Fibroblast of peridontal ligament (primary cell): ENCODE data around the gene RSPH4A.
"Not testable (repeated sequence)": the region's sequence is repeated elsewhere in the genome, so short reads cannot be mapped to it uniquely, and the experiment has no call there.

Experiments
- DNase-seq: peaks from one replicate; pipeline ENCODE4 v3.0.0-alpha.2; 2010; ENCODE audit errors: extremely low read depth

Gene RSPH4A

DNA sequence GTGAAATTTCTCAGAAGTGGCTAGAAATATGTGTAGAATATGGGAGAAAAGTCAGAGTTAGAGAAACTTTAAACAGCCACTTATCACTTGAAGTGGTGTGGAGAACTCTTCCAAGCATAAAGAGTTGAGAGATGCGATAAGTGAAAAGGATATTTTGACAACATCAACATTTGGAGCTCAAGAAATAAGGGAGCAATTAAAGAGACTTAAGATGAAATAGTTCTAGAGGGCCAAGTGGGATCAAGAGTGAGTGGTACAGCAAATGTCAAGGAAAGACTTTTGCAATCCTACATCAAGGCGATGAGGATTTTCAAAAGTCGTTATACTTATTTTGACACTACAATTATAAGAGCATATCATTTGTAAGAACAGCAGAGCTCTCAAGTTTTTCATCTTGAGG lies 9.6 kb downstream of the RSPH4A start:
- no peak for DNase-seq

DNA sequence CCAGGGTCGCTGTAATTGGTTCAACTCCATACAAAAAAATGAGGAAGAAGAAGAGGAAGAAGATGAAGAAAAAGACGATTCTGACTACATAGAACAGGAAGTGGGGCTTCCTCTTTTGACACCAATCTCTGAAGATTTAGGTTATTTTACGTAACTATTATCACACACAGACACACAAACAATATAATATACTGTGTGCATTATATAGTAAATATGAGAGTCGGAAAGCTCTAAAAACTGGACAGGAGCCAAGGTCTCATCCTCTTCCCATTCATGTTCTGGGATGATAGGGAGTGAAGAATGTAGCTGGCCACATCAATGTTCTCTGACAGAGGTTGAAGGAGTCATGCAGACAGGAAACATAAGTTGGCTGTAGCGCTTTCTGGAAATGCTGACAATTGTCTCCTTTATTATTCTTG lies 13.3 kb downstream of the RSPH4A start:
- no peak for DNase-seq

DNA sequence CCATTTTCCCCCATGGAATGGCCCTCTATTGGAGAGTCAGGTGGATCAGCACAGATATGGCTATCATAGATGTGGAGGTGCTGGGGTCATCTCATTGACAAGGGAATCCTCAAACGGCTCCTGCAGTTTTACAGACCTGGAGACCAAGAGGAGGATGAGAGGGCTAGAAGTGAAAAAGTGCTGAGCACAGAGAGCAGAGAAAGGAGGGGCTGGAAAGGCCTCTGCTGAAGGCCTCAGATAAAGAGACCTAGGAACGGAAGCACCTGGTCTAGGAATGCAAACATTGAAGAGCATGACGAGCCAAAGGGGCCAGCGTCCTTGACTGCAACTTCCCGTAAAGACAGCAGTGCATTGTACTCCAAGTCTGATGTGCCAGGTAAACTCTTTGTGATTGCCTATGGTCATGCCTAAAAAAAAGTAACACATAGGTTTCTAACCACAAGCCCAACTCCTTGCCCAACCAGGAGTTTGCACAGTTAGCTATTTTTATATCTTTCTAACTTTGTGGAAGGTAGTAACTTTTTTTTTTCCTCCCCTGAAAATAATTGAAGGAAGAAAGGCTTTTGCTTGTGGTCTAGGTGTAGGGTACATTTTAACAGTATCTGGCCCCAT lies 15.2 kb downstream of the RSPH4A start:
- DNase-seq = no peak

DNA sequence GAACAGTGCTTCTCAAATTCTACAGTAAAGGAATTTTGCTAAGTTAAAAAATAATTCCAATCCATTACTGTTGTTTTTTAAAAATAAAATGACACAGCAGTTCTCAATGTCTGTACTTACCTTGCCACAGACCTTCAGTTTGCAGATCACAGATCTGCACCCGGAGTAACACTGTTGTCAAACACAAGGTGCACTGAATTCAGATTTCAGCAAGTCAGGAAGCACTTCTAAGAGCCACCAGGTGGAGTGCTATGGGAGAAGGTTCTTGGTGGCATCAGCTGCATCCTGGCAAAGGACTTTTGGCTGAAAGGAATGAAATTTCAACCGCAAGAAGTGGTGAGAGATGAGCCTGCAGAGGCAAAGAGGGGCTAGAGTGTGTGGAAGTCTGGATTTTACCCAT lies 17.4 kb downstream of the RSPH4A start:
- DNase-seq = no peak

DNA sequence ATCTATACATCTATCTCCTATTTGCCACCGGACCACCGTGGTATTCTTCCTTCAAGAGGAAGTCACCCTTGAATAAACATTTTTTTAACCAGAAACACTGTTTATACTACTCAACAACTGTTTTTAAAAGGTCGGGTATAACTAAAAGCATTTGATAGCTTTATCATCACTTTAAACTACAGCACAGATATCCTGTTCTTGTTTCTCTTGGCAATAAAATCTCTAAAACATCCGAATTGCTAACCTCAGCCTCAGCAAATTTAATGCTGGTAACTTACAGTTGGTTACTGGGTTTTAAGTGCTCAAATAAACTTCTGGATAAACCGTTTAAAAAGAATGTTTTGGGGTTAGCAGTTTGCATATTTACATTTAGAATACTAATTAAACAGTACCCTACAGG lies 31.9 kb downstream of the RSPH4A start:
- DNase-seq = peak; percentile 48

DNA sequence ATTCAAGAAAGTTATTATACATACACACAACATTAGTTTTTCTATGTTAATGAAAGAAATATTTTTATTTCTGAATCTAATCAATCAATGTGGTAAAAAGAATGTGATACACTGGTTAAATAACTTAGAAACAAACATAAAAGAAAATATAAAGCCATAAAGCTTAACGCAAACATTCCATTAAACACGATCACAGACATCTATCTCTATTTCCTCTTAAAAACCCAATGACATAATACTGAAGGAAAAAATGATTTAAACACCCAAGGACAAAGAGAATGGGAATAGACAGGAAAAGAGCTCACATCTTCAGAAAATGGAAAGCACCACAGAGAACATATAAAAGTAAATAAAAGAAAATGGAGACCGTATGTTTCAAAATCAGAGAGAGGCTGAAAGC lies 32.9 kb downstream of the RSPH4A start:
- DNase-seq = no peak

DNA sequence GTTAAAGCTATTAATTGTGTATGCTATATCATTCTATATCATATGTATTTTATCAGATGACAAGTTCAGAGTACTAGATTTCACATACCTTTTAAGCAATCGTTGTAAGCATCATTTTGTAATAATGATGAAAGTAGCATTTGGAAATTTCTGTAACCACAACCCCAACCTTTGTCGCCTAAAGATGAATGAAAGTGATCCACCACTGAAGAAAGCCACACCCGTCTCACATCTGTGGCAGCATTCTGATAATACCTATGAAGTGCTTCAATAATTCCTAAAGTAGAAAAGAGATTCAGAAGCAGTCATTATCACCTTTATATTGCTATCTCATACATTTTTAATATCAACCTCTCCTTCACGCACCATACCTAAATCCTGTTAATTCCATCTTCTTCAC lies 35.6 kb downstream of the RSPH4A start:
- DNase-seq = no peak

GRCh38 chr6:116661594-116661993 lies 45.3 kb downstream of the RSPH4A start:
- no peak for DNase-seq

DNA sequence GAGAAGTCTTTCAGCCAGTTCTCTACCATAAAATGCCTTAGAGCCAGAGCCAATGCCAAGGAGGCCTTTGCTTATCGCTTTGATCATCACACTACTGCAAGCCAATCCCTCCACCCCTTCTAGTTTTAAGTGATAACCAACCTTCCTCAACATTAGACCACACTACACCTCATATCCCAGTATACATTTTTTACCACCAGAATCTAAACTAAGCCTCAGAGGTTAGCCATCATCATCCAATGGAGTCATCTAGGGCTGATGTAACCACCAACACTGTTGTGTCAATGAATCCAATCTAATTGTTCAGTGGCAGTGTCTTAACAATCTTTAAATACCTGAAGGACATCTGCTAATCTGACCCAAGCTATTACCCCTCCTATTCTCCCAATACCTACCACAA lies 45.9 kb downstream of the RSPH4A start:
- no peak for DNase-seq

GRCh38 chr6:116663308-116663707 lies 47.0 kb downstream of the RSPH4A start:
- DNase-seq = no peak

DNA sequence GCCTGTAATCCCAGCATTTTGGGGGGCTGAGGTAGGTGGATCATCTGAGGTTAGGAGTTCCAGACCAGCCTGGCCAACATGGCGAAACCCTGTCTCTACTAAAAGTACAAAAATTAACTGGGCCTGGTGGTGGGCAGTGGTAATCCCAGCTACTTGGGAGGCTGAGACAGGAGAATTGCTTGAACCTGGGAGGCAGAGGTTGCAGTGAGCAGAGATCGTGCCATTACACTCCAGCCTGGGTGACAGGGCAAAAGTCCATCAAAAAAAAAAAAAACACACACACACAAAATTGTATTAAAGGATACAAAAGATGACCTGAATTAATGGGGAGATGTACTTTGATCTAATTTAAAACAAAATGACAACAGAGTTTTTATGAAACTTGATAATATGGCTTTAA lies 47.9 kb downstream of the RSPH4A start:
- DNase-seq = not testable (repeated sequence)

DNA sequence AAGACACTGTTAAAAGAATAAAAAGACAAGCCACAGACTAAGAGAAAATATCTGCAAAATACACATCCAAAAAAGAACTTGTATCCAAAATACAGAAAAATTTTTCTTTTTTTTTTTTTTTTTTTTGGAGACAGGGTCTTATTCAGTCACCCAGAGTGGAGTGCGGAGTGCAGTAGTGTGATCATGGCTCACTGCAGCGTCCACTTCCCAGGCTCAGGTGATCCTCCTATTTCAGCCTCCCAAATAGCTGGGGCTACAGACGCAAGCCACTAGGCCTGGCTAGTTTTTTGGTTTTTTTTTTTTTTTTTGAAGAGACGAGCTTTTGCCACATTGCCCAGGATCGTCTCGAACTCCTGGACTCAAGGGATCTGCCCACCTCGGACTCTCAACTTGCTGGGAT lies 49.2 kb downstream of the RSPH4A start:
- no peak for DNase-seq

DNA sequence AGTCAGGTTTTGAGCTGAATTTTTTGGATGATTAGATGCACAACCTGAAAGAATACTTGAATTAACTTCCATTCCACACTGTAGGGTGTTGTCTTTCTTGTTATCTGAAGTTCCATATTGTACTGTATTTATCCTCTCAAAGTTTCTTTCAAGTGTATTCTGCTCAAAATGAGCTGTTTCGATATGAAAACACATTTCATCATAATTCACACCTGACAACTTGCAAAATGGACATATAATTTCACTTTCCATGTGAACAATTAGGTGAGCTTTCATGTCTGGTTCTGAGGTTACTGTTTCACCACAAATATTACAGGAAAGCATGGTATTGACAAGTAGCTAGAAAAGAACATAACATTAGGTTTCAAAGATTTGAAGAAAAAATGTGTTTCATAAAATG lies 50.6 kb downstream of the RSPH4A start:
- no peak for DNase-seq

GRCh38 chr6:116667623-116668022 lies 51.3 kb downstream of the RSPH4A start:
- no peak for DNase-seq

- DNase-seq = no peak
Measured at GRCh38 chr6:116672306-116672705, 56.0 kb downstream of the RSPH4A start.

GRCh38 chr6:116676021-116676420 lies 59.7 kb downstream of the RSPH4A start:
- no peak for DNase-seq

DNA sequence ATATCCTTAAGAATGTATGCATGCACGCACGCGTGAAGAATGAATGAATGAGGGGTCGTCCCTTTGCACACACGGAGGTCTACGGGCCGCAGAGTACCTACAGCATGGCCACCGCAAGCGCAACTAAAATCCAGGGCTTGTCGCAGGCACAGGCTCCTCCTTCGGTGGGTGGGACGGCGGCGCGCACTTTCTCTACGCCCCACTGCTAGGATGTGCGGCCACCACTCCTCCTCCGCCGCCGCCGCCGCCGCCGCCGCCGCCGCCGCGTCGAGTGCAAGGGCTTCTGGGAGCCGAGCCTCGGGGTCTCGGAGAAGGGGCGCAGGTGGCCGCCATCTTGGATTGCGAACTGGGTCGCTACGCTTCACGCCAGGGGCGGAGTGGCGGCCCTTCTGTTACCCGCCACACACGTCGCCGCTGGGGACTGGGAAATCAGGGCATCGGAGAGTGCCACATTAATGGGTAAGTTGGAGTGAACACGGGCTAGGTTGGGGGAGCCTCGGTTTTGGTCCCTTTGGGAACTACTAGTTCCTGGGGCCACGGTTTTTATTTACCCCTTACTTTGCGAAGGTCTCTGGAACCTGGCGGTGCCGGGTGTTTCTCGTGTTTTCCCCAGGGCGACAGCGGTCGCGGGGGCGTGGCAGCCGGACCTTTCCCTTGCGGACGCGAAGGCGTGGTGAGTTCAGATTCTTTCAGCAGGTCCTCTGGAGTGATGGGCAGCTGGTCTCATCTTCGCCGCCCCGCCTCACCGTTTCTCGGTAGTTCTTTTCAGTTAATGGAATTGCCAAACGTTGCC lies 64.8 kb downstream of the RSPH4A start, which contains the start of gene KPNA5:
KPNA5 (plus strand) TSS at position 332 of the 793 bp plus-strand sequence; CDS start at position 456, 124 bp downstream.
- DNase-seq = peak; percentile 80

GRCh38 chr6:116682334-116682712 lies 66.0 kb downstream of the RSPH4A start:
- DNase-seq = peak; percentile 47
